MM.1S (cell line): ENCODE measurements around the gene TSC2.

Experiments
- EZH2phosphoT487 ChIP-seq: fragments of 300-600 bp; sonication (generic); IDR thresholded peaks from 2 replicates; pipeline ENCODE4 v1.6.1; 2018; ENCODE audit warnings: antibody characterized with exemption, low read length
- TF ChIP-seq, protein P1 (sequence below): fragments of 300-600 bp; sonication (generic); IDR thresholded peaks from 2 replicates; pipeline ENCODE4 v1.5.1; 2016; ENCODE audit warnings: antibody characterized with exemption, low read length, mixed read lengths

DNA sequence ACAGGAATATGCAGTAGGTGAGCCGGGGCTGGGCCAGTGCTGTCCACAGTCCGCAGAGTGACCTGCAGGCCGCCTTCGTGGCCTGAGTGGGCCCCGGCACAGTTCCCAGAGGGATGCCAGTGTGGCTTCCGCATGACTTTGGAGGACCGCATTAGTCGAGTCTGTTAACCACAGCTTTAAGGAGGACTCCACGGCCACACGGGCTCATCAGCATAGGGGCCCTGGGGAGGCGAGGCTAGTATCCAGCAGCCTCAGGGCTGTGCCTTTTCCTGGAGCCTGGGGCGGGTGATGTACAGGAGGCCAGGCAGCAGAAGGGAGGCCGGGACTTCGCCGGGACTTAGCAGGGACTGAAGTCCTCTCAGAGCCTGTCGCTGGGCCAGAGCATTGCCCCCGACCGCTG lies 13.2 kb downstream of the TSC2 start:
- TF ChIP-seq, protein P1, sequence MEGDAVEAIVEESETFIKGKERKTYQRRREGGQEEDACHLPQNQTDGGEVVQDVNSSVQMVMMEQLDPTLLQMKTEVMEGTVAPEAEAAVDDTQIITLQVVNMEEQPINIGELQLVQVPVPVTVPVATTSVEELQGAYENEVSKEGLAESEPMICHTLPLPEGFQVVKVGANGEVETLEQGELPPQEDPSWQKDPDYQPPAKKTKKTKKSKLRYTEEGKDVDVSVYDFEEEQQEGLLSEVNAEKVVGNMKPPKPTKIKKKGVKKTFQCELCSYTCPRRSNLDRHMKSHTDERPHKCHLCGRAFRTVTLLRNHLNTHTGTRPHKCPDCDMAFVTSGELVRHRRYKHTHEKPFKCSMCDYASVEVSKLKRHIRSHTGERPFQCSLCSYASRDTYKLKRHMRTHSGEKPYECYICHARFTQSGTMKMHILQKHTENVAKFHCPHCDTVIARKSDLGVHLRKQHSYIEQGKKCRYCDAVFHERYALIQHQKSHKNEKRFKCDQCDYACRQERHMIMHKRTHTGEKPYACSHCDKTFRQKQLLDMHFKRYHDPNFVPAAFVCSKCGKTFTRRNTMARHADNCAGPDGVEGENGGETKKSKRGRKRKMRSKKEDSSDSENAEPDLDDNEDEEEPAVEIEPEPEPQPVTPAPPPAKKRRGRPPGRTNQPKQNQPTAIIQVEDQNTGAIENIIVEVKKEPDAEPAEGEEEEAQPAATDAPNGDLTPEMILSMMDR: no peak
- no peak for TF ChIP-seq EZH2phosphoT487
